ENCODE measurements around the gene SEC24D. TPM values are rescaled to one million over a fixed set of nuclear protein-coding genes. Genes with fewer than 3 reads are reported as not detected.

The SEC24D gene
- total and polyA plus RNA-seq, 2 of the 8 experiments (the other 6 are each of a cell fraction or from before 2014, with no cell fraction given): 28.9 to 91.6 TPM

DNA sequence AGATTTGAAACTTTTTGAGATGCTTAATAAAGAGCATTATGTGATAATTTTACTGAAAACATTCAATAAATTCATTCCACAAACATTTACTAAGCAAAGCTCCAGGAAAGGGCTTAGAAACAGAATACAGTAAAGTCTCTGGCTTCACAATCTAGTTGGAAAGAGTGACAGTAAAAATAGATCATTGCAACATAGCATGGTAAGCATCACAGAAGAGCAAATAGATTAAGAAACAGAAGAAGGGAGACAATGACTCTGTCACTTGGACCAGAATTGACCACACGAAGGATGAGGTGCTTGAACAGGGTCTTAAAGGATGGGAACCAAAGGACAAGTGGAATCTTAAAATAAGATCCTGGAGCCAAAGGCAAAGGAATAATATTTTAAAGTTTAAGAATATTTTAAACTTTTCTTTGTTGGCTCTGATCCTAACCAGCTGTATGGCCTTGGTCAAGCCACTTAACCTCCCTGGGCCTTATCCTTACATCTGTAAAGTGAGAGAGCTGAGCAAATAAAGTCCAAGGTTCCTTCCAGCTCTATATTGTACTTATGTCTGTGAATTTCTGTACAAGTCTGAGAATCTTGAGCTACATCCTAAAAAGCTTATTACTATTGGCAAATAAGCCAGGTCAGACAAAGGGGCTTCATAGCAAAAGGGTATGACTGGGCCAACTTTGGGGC is 33.9 kb downstream of the SEC24D start:
- Histone ChIP-seq H3K23ac (ENCODE audit: insufficient read length) (no peak overlapping the region), H3K27me3 (replicated peaks in 1 of 4; ENCODE audit: control insufficient read depth in 3 of 4, extremely low read depth in 1 of 4, insufficient read depth in 3 of 4, low read length in 3 of 4) (no peaks in the 10 kb centered on the region), H4K20me1 (replicated peaks in 1 of 2; ENCODE audit: control insufficient read depth in 1 of 2, insufficient read depth in 2 of 2, low read length in 2 of 2) (peaks cover 0 to 1% of the 10 kb centered on the region in 2 experiments), H2BK20ac (ENCODE audit: low read length) (no peak overlapping the region), H2BK120ac (replicated peaks; ENCODE audit: low read depth, low read length) (no peak overlapping the region), H3K4me3 (ENCODE audit: extremely low read depth in 1 of 4, insufficient read depth in 2 of 4, low read depth in 3 of 4, low read length in 4 of 4) (no peak overlapping the region), H3K14ac (ENCODE audit: insufficient read length) (no peak overlapping the region), H4K8ac (ENCODE audit: extremely low read depth, insufficient read depth, low read length) (no peak overlapping the region), H3K27ac (ENCODE audit: low read depth, low read length) (no peak overlapping the region), H3K36me3 (ENCODE audit: control insufficient read depth in 2 of 4, insufficient read depth in 4 of 4, low read length in 3 of 4) (peaks cover 13 to 57% (median 36%) of the 10 kb centered on the region in 4 experiments; a peak in 7 of 8 replicates), H3K79me1 (ENCODE audit: low read depth, low read length) (peaks cover 2% of the 10 kb centered on the region; the same call in 1 of the 2 replicates), H2AK5ac (ENCODE audit: low read depth, low read length) (no peak overlapping the region), H3K4me1 (replicated peaks in 1 of 4; ENCODE audit: control insufficient read depth in 3 of 4, insufficient read depth in 4 of 4, low read length in 3 of 4) (peaks cover 0 to 5% (median 1%) of the 10 kb centered on the region in 4 experiments; a peak in 3 of 7 replicates), H2BK12ac (ENCODE audit: low read depth, low read length) (no peak overlapping the region), H2AFZ (ENCODE audit: low read length) (no peak overlapping the region), H3K23me2 (ENCODE audit: low read depth, low read length) (no peaks in the 10 kb centered on the region), H3K56ac (replicated peaks; ENCODE audit: insufficient read length, low read depth, low read length) (no peak overlapping the region), H3K9me3 (ENCODE audit: insufficient read depth in 2 of 2, low read depth in 1 of 2, low read length in 1 of 2) (no peaks in the 10 kb centered on the region), H3K9ac (replicated peaks in 1 of 4; ENCODE audit: extremely low read depth in 1 of 4, low read depth in 3 of 4, low read length in 3 of 4) (no peak overlapping the region), H3K4ac (replicated peaks; ENCODE audit: insufficient read length, low read depth, low read length) (no peak overlapping the region), H3K79me2 (ENCODE audit: control insufficient read depth in 1 of 2, insufficient read depth in 2 of 2, low read length in 2 of 2) (no peaks in the 10 kb centered on the region), H4K5ac (ENCODE audit: insufficient read length, low read depth, low read length) (no peak overlapping the region), H2BK15ac (ENCODE audit: low read length) (no peak overlapping the region), H4K91ac (replicated peaks; ENCODE audit: insufficient read length, low read length) (no peak overlapping the region), H3K18ac (ENCODE audit: extremely low read depth, low read length) (no peak overlapping the region), H3K4me2 (ENCODE audit: insufficient read depth in 1 of 2, low read depth in 2 of 2, low read length in 2 of 2) (no peak overlapping the region), H2BK5ac (ENCODE audit: low read depth, low read length) (no peak overlapping the region)
- TF ChIP-seq SP2 (IDR thresholded peaks at IDR 0.05; ENCODE audit: low read length) (no peak), EZH2 (IDR thresholded peaks at IDR 0.05; ENCODE audit: low read depth, low read length, severe bottlenecking) (no peak)
- TF ChIP-seq, protein P1, sequence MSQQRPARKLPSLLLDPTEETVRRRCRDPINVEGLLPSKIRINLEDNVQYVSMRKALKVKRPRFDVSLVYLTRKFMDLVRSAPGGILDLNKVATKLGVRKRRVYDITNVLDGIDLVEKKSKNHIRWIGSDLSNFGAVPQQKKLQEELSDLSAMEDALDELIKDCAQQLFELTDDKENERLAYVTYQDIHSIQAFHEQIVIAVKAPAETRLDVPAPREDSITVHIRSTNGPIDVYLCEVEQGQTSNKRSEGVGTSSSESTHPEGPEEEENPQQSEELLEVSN (IDR thresholded peaks at IDR 0.05): no peak
- no peak for DNase-seq (ENCODE audit: low read depth in 1 of 2, low spot score in 2 of 2)
- ChIA-PET CTCF (ENCODE audit: partially characterized antibody) (interaction anchor here (0.8 to 1.4 kb wide), 2 partner anchors 15 to 63 kb away, joined by 3 to 4 read pairs; no protein-coding TSS in a partner anchor), POLR2A (ENCODE audit: partially characterized antibody) (no interaction called here)
- 72% methylated on average over 1 of the region's 1 CpG; no CpG with 5 or more reads in 1 of the 2 experiments for WGBS, 2 experiments (ENCODE audit: extremely low coverage in 1 of 2, insufficient coverage in 1 of 2, insufficient read length in 1 of 2, insufficient replicate concordance in 2 of 2, low coverage in 1 of 2, low lambda C conversion rate in 2 of 2, missing lambda C conversion rate in 1 of 2)
- no peak for FAIRE-seq
